ENCODE results near the gene SEC22C. TPM values are rescaled to one million over a fixed set of nuclear protein-coding genes. Genes with fewer than 3 reads are reported as not detected.
A peak's percentile ranks its signal among the peaks of the same experiment; 100 is the strongest.

Gene SEC22C
- total and polyA plus RNA-seq, 5 donors = 20.2 to 29.9 (median 27.0) TPM

- Histone ChIP-seq H3K27ac (ENCODE audit: low read length) (no peak overlapping the region), H3K4me3 (ENCODE audit: low read length) (no peak overlapping the region), H3K27me3 (ENCODE audit: control insufficient read depth, insufficient read depth) (no peaks in the 10 kb centered on the region), H3K9me3 (ENCODE audit: control insufficient read depth, low read length) (no peaks in the 10 kb centered on the region), H3K4me1 (ENCODE audit: control insufficient read depth, insufficient read depth, low read length) (no peaks in the 10 kb centered on the region)
- no peak for DNase-seq
- 85% methylated on average over 3 of the region's 3 CpGs for WGBS
- no peak for ATAC-seq
- intact Hi-C loops (cut with DNase I) = no loop called here
Measured at GRCh38 chr3:42524751-42525150, 57.0 kb downstream of the SEC22C start.

- DNase-seq (peak in 1 of 3 donors; percentile 16), ATAC-seq (no peak)
- H3K9me3 ChIP-seq (ENCODE audit: control insufficient read depth, low read length) = no peaks in the 10 kb centered on the region
- peaks cover 4% of the 10 kb centered on the region for H3K4me1 ChIP-seq (ENCODE audit: control insufficient read depth, insufficient read depth, low read length)
- no peak overlapping the region for H3K4me3 ChIP-seq (ENCODE audit: low read length)
- intact Hi-C loops (cut with DNase I) = no loop called here
- WGBS = 75% methylated on average over 4 of the region's 4 CpGs
- no peak overlapping the region for H3K27ac ChIP-seq (ENCODE audit: low read length)
- no peaks in the 10 kb centered on the region for H3K27me3 ChIP-seq (ENCODE audit: control insufficient read depth, insufficient read depth)
Measured at GRCh38 chr3:42520906-42521305, 60.9 kb downstream of the SEC22C start.

GRCh38 chr3:42520336-42520735, 61.4 kb downstream of the SEC22C start:
- DNase-seq (peak in 1 of 3 donors; percentile 9), ATAC-seq (no peak)
- no peak overlapping the region for H3K4me3 ChIP-seq (ENCODE audit: low read length)
- intact Hi-C loops (cut with DNase I) = no loop called here
- 55% methylated on average over 4 of the region's 4 CpGs for WGBS
- peaks cover 6% of the 10 kb centered on the region for H3K4me1 ChIP-seq (ENCODE audit: control insufficient read depth, insufficient read depth, low read length)
- no peaks in the 10 kb centered on the region for H3K9me3 ChIP-seq (ENCODE audit: control insufficient read depth, low read length)
- no peaks in the 10 kb centered on the region for H3K27me3 ChIP-seq (ENCODE audit: control insufficient read depth, insufficient read depth)
- no peak overlapping the region for H3K27ac ChIP-seq (ENCODE audit: low read length)

GRCh38 chr3:42519568-42519962, 62.2 kb downstream of the SEC22C start:
- Histone ChIP-seq H3K4me3 (ENCODE audit: low read length) (no peak overlapping the region), H3K9me3 (ENCODE audit: control insufficient read depth, low read length) (no peaks in the 10 kb centered on the region), H3K27me3 (ENCODE audit: control insufficient read depth, insufficient read depth) (no peaks in the 10 kb centered on the region), H3K27ac (ENCODE audit: low read length) (no peak overlapping the region), H3K4me1 (ENCODE audit: control insufficient read depth, insufficient read depth, low read length) (peaks cover 10% of the 10 kb centered on the region)
- ATAC-seq (no peak), DNase-seq (peak in 1 of 3 donors; percentile 2)
- intact Hi-C loops (cut with DNase I) = no loop called here
- 93% methylated on average over 2 of the region's 2 CpGs for WGBS

- intact Hi-C loops (cut with DNase I) = no loop called here
- WGBS = 76% methylated on average over 6 of the region's 6 CpGs
- ATAC-seq (no peak), DNase-seq (peak in 1 of 3 donors; percentile 81)
- Histone ChIP-seq H3K9me3 (ENCODE audit: control insufficient read depth, low read length) (no peaks in the 10 kb centered on the region), H3K27ac (ENCODE audit: low read length) (no peak overlapping the region), H3K4me1 (ENCODE audit: control insufficient read depth, insufficient read depth, low read length) (peaks cover 13% of the 10 kb centered on the region), H3K27me3 (ENCODE audit: control insufficient read depth, insufficient read depth) (no peaks in the 10 kb centered on the region), H3K4me3 (ENCODE audit: low read length) (no peak overlapping the region)
Measured at GRCh38 chr3:42518800-42519567, 62.8 kb downstream of the SEC22C start.

- WGBS = 51% methylated on average over 4 of the region's 4 CpGs
- ATAC-seq = no peak
Measured at GRCh38 chr3:42517117-42517516, 64.7 kb downstream of the SEC22C start.

GRCh38 chr3:42516443-42516842, 65.3 kb downstream of the SEC22C start:
- no peaks in the 10 kb centered on the region for H3K9me3 ChIP-seq (ENCODE audit: control insufficient read depth, low read length)
- peak in 1 of 3 donors; percentile 74 for DNase-seq
- H3K27me3 ChIP-seq (ENCODE audit: control insufficient read depth, insufficient read depth) = no peaks in the 10 kb centered on the region
- 61% methylated on average over 5 of the region's 5 CpGs for WGBS
- H3K4me1 ChIP-seq (ENCODE audit: control insufficient read depth, insufficient read depth, low read length) = peaks cover 17% of the 10 kb centered on the region
- no peak overlapping the region for H3K4me3 ChIP-seq (ENCODE audit: low read length)
- peak overlapping the region; percentile 1 for H3K27ac ChIP-seq (ENCODE audit: low read length)
- intact Hi-C loops (cut with DNase I) = no loop called here
- peak; percentile 34 to 68 for ATAC-seq

More at GRCh38 chr3:42517117-42517516, 64.7 kb downstream of the SEC22C start:
- Histone ChIP-seq H3K4me1 (ENCODE audit: control insufficient read depth, insufficient read depth, low read length) (peaks cover 13% of the 10 kb centered on the region), H3K9me3 (ENCODE audit: control insufficient read depth, low read length) (no peaks in the 10 kb centered on the region), H3K27me3 (ENCODE audit: control insufficient read depth, insufficient read depth) (no peaks in the 10 kb centered on the region), H3K27ac (ENCODE audit: low read length) (no peak overlapping the region), H3K4me3 (ENCODE audit: low read length) (no peak overlapping the region)
- DNase-seq = peak in 1 of 3 donors; percentile 34
- intact Hi-C loops (cut with DNase I) = no loop called here

- 72% methylated on average over 2 of the region's 2 CpGs for WGBS
- DNase-seq = peak in 1 of 3 donors; percentile 11
- peaks cover 17% of the 10 kb centered on the region for H3K4me1 ChIP-seq (ENCODE audit: control insufficient read depth, insufficient read depth, low read length)
Measured at GRCh38 chr3:42515976-42516375, 65.8 kb downstream of the SEC22C start.

GRCh38 chr3:42515391-42515916, 66.3 kb downstream of the SEC22C start:
- H3K4me3 ChIP-seq (ENCODE audit: low read length) = no peak overlapping the region
- 59% methylated on average over 12 of the region's 12 CpGs for WGBS
- DNase-seq = peak; percentile 75 to 89 (median 89)
- no peaks in the 10 kb centered on the region for H3K27me3 ChIP-seq (ENCODE audit: control insufficient read depth, insufficient read depth)
- intact Hi-C loops (cut with DNase I) = no loop called here
- H3K27ac ChIP-seq (ENCODE audit: low read length) = peak overlapping the region; percentile 39
- ATAC-seq = peak; percentile 70 to 77
- H3K4me1 ChIP-seq (ENCODE audit: control insufficient read depth, insufficient read depth, low read length) = peaks cover 22% of the 10 kb centered on the region
- H3K9me3 ChIP-seq (ENCODE audit: control insufficient read depth, low read length) = no peaks in the 10 kb centered on the region

More at GRCh38 chr3:42515976-42516375, 65.8 kb downstream of the SEC22C start:
- ATAC-seq = peak in 1 of 2 donors; percentile 11
- H3K4me3 ChIP-seq (ENCODE audit: low read length) = no peak overlapping the region
- H3K27ac ChIP-seq (ENCODE audit: low read length) = peak overlapping the region; percentile 1
- intact Hi-C loops (cut with DNase I) = no loop called here
- no peaks in the 10 kb centered on the region for H3K9me3 ChIP-seq (ENCODE audit: control insufficient read depth, low read length)
- H3K27me3 ChIP-seq (ENCODE audit: control insufficient read depth, insufficient read depth) = no peaks in the 10 kb centered on the region

- ATAC-seq (no peak), DNase-seq (peak in 1 of 3 donors; percentile 28)
- Histone ChIP-seq H3K4me3 (ENCODE audit: low read length) (no peak overlapping the region), H3K4me1 (ENCODE audit: control insufficient read depth, insufficient read depth, low read length) (peaks cover 23% of the 10 kb centered on the region), H3K27ac (ENCODE audit: low read length) (peak overlapping the region; percentile 39), H3K9me3 (ENCODE audit: control insufficient read depth, low read length) (no peaks in the 10 kb centered on the region), H3K27me3 (ENCODE audit: control insufficient read depth, insufficient read depth) (no peaks in the 10 kb centered on the region)
- intact Hi-C loops (cut with DNase I) = no loop called here
- 59% methylated on average over 4 of the region's 4 CpGs for WGBS
Measured at GRCh38 chr3:42514876-42515275, 66.9 kb downstream of the SEC22C start.

- intact Hi-C loops (cut with DNase I) = no loop called here
- no peaks in the 10 kb centered on the region for H3K9me3 ChIP-seq (ENCODE audit: control insufficient read depth, low read length)
- WGBS = 97% methylated on average over 6 of the region's 6 CpGs
- no peak overlapping the region for H3K4me3 ChIP-seq (ENCODE audit: low read length)
- peaks cover 23% of the 10 kb centered on the region for H3K4me1 ChIP-seq (ENCODE audit: control insufficient read depth, insufficient read depth, low read length)
- H3K27ac ChIP-seq (ENCODE audit: low read length) = no peak overlapping the region
- ATAC-seq = no peak
- no peaks in the 10 kb centered on the region for H3K27me3 ChIP-seq (ENCODE audit: control insufficient read depth, insufficient read depth)
- peak in 1 of 3 donors; percentile 27 for DNase-seq
Measured at GRCh38 chr3:42513521-42513920, 68.2 kb downstream of the SEC22C start.

All from right cardiac atrium (tissue), 5 donors.